B cell (primary cell): ENCODE data around the gene CYGB. TPM values are rescaled to one million over a fixed set of nuclear protein-coding genes. Genes with fewer than 3 reads are reported as not detected.

ENCODE experiments used
- ATAC-seq: fragments of 200-7000 bp; cut with Tn5 transposase; one replicate; pipeline ENCODE4 v1.10.0; 2021; ENCODE audit warnings: low read depth, mild to moderate bottlenecking, moderate number of reproducible peaks, moderate library complexity
- CTCF ChIA-PET: fragments of 350-600 bp; sonication (Branson Sonifier 250); formaldehyde crosslinking; loops from one replicate; lab custom pipeline; 2021; ENCODE audit warnings: antibody characterized with exemption, inconsistent platforms; lab: Charles Lee
- POLR2A ChIA-PET: fragments of 350-600 bp; sonication (Branson Sonifier 250); formaldehyde crosslinking; loops from one replicate; lab custom pipeline; 2021; ENCODE audit warnings: antibody characterized with exemption; lab: Charles Lee
- DNase-seq: peaks from one replicate; pipeline ENCODE4 v3.0.0; 2013
- H2AFZ ChIP-seq: 2 replicates; pipeline ENCODE4 v1.6.1; 2012; ENCODE audit warnings: mild to moderate bottlenecking, low read depth, low read length; ENCODE audit not compliant: insufficient read depth, poor library complexity, severe bottlenecking
- H3K27ac ChIP-seq, 2 donors: 1 replicate in 1 of 2; 2 replicates in 1 of 2; pipeline ENCODE4 v1.5.1; 2012 to 2013; ENCODE audit warnings: low read length in 2 of 2, mild to moderate bottlenecking in 2 of 2, moderate library complexity in 1 of 2
- H3K27me3 ChIP-seq, 4 experiments: fragments of 200-600 bp in 1 of 4; sonication (generic) in 1 of 4; replicated peaks in 1 of 4; 1 replicate in 2 of 4; 2 replicates in 2 of 4; pipeline versions ENCODE4 v1.6.1 to v1.7.0; 2013 to 2016; ENCODE audit warnings: low read length in 3 of 4, mild to moderate bottlenecking in 2 of 4, mixed read lengths in 1 of 4, moderate library complexity in 1 of 4; ENCODE audit not compliant: insufficient read depth in 4 of 4, control insufficient read depth in 3 of 4; ENCODE audit errors: control extremely low read depth in 1 of 4
- H3K36me3 ChIP-seq, 2 experiments: replicated peaks in 1 of 2; 1 replicate in 1 of 2; 2 replicates in 1 of 2; pipeline versions ENCODE4 v1.6.1 to v1.7.1; 2013; ENCODE audit warnings: low read length in 1 of 2; ENCODE audit not compliant: insufficient read depth in 2 of 2, control insufficient read depth in 1 of 2; ENCODE audit errors: control extremely low read depth in 1 of 2, extremely low read depth in 1 of 2
- H3K4me1 ChIP-seq, 2 donors: fragments of 200-600 bp in 1 of 2; sonication (generic) in 1 of 2; 1 replicate in 1 of 2; 2 replicates in 1 of 2; pipeline versions ENCODE4 v1.5.1 to v1.6.1; 2013 to 2017; ENCODE audit warnings: low read length in 2 of 2; ENCODE audit not compliant: control insufficient read depth in 2 of 2, insufficient read depth in 2 of 2
- H3K4me2 ChIP-seq: replicated peaks from 2 replicates; pipeline ENCODE3; 2012; ENCODE audit warnings: mild to moderate bottlenecking, low read depth, low read length; ENCODE audit not compliant: poor library complexity, severe bottlenecking
- H3K4me3 ChIP-seq, 5 experiments: fragments of 200-600 bp in 1 of 5; sonication (generic) in 1 of 5; 1 replicate in 3 of 5; 2 replicates in 2 of 5; pipeline versions ENCODE4 v1.5.1 to v1.7.0; 2011 to 2016; ENCODE audit warnings: low read length in 4 of 5, mild to moderate bottlenecking in 4 of 5, low read depth in 2 of 5, control low read depth in 1 of 5, moderate library complexity in 1 of 5; ENCODE audit not compliant: insufficient read depth in 1 of 5; ENCODE audit errors: control extremely low read depth in 1 of 5, extremely low read depth in 1 of 5
- H3K79me2 ChIP-seq: fragments of 200-600 bp; sonication (generic); one replicate; pipeline ENCODE4 v1.6.0; 2016; ENCODE audit warnings: low read length; ENCODE audit not compliant: control insufficient read depth, insufficient read depth
- H3K9ac ChIP-seq: fragments of 200-600 bp; sonication (generic); 2 replicates; pipeline ENCODE4 v1.6.1; 2017; ENCODE audit warnings: mild to moderate bottlenecking, low read length, moderate library complexity
- H3K9me3 ChIP-seq, 3 donors: one replicate each; pipeline versions ENCODE4 v1.6.1 to v1.7.1; 2013; ENCODE audit warnings: low read length in 2 of 3; ENCODE audit not compliant: control insufficient read depth in 2 of 3, insufficient read depth in 1 of 3; ENCODE audit errors: control extremely low read depth in 1 of 3
- H4K20me1 ChIP-seq: 2 replicates; pipeline ENCODE4 v1.6.0; 2012; ENCODE audit warnings: mild to moderate bottlenecking, low read length; ENCODE audit not compliant: insufficient read depth, control insufficient read depth, poor library complexity, severe bottlenecking
- H3K27ac Mint-ChIP-seq: one replicate; pipeline ENCODE4 v1.8.0; 2021; ENCODE audit warnings: mixed read lengths
- H3K27me3 Mint-ChIP-seq: one replicate; pipeline ENCODE4 v1.8.0; 2021; ENCODE audit warnings: mixed read lengths
- H3K4me1 Mint-ChIP-seq: one replicate; pipeline ENCODE4 v1.8.0; 2021; ENCODE audit warnings: mixed read lengths
- H3K4me3 Mint-ChIP-seq: one replicate; pipeline ENCODE4 v1.8.0; 2021; ENCODE audit warnings: mixed read lengths
- H3K9me3 Mint-ChIP-seq: one replicate; pipeline ENCODE4 v1.8.0; 2022; ENCODE audit warnings: mixed read lengths; ENCODE audit not compliant: insufficient read depth
- EZH2 ChIP-seq: IDR thresholded peaks from 2 replicates; pipeline ENCODE4 v1.6.1; 2012; ENCODE audit warnings: borderline replicate concordance, low read depth, mild to moderate bottlenecking, moderate library complexity, low read length; ENCODE audit not compliant: insufficient read depth, poor library complexity, severe bottlenecking
- WGBS: methylation state at CpG from one replicate; pipeline ENCODE4 v1.1.5; 2013; ENCODE audit warnings: missing lambda C conversion rate; ENCODE audit not compliant: insufficient coverage; 5-methylcytosine and 5-hydroxymethylcytosine counted together
- intact Hi-C: fragments of 100-400 bp; cut with micrococcal nuclease; formaldehyde crosslinking; loops from one replicate; pipeline ENCODE4 v1.10.0; 2022
- polyA plus RNA-seq: library from polyadenylated mRNA; depleted of rRNA; stranded (reverse); fragments of >200 nt; gene quantifications from 2 replicates; pipeline ENCODE4 v1.2.3, GENCODE V29; 2012
- total RNA-seq, 2 donors: library from RNA; stranded (reverse); fragments of 120-200 nt in 1 of 2; gene quantifications; 1 replicate in 1 of 2; 2 replicates in 1 of 2; pipeline versions ENCODE4 v1.2.3 to v1.2.4, GENCODE V29; 2013 to 2022
- TF ChIP-seq, protein P1 (sequence below): fragments of 200-600 bp; IDR thresholded peaks from one replicate; pipeline ENCODE4 v1.8.0; 2022; ENCODE audit warnings: antibody characterized with exemption, mild to moderate bottlenecking

Gene CYGB
- total and polyA plus RNA-seq, 2 donors (not counting 1 experiment from before 2014, with no cell fraction given) = 0.42 to 2.7 TPM

DNA sequence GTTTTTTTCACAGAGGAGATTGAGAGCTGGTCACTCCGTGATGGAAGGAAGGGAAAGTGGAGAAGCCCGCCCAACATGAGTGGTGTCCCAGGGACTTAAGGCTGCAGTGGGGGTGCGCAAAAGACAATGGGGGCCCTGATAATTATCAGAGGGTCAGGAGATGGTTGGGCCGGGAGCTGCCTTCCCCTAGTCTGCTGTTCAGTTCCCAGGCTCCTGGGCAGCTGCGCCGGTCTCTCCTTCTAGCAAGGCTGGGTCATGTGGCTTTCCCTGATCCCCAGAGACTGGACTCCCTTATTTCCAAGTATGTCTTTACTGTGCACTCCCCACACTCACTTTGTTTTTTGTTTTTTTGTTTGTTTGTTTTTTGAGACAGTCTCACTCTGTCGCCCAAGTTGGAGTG lies 16.2 kb downstream of the CYGB start:
- WGBS = 95% methylated on average over 7 of the region's 7 CpGs
- H4K20me1 ChIP-seq = no peaks in the 10 kb centered on the region
- POLR2A ChIA-PET = no interaction called here

More for the DNA sequence above, 16.2 kb downstream of the CYGB start:
- DNase-seq (no peak), ATAC-seq (no peak)
- no peak overlapping the region for H3K4me3 Mint-ChIP-seq
- Histone ChIP-seq H2AFZ (no peak overlapping the region), H3K4me1 (peaks cover 14 to 21% of the 10 kb centered on the region in 2 donors), H3K9ac (no peak overlapping the region), H3K9me3 (no peaks in the 10 kb centered on the region), H3K27me3 (peaks cover 0 to 11% (median 1%) of the 10 kb centered on the region in 4 experiments), H3K4me2 (no peak overlapping the region), H3K79me2 (no peaks in the 10 kb centered on the region), H3K36me3 (no peaks in the 10 kb centered on the region), H3K27ac (no peak overlapping the region), H3K4me3 (no peak overlapping the region)
- no peaks in the 10 kb centered on the region for H3K9me3 Mint-ChIP-seq
- H3K27ac Mint-ChIP-seq = peak overlapping the region; percentile 15
- intact Hi-C loops = no loop called here
- H3K4me1 Mint-ChIP-seq = peaks cover 24% of the 10 kb centered on the region
- TF ChIP-seq EZH2 = no peak
- TF ChIP-seq, protein P1, sequence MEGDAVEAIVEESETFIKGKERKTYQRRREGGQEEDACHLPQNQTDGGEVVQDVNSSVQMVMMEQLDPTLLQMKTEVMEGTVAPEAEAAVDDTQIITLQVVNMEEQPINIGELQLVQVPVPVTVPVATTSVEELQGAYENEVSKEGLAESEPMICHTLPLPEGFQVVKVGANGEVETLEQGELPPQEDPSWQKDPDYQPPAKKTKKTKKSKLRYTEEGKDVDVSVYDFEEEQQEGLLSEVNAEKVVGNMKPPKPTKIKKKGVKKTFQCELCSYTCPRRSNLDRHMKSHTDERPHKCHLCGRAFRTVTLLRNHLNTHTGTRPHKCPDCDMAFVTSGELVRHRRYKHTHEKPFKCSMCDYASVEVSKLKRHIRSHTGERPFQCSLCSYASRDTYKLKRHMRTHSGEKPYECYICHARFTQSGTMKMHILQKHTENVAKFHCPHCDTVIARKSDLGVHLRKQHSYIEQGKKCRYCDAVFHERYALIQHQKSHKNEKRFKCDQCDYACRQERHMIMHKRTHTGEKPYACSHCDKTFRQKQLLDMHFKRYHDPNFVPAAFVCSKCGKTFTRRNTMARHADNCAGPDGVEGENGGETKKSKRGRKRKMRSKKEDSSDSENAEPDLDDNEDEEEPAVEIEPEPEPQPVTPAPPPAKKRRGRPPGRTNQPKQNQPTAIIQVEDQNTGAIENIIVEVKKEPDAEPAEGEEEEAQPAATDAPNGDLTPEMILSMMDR = no peak
- H3K27me3 Mint-ChIP-seq = peaks cover 3% of the 10 kb centered on the region
- CTCF ChIA-PET = interaction anchor here (1.4 to 7.5 kb wide), 8 partner anchors 14 to 193 kb away, joined by 3 to 156 read pairs (median 26); partner anchors contain the start of gene MXRA7
